Measurements from ENCODE around the gene PCMT1. TPM values are rescaled to one million over a fixed set of nuclear protein-coding genes. Genes with fewer than 3 reads are reported as not detected.
A peak's percentile ranks its signal among the peaks of the same experiment; 100 is the strongest.
"Not testable (repeated sequence)": the region's sequence is repeated elsewhere in the genome, so short reads cannot be mapped to it uniquely, and the experiment has no call there.

Gene PCMT1
- total RNA-seq, 2 donors from 2014 or later, result 67.9 to 68.5 TPM

GRCh38 chr6:149843051-149843633 lies 93.6 kb downstream of the PCMT1 start:
- Mint-ChIP-seq H3K27me3 (peaks cover 5 to 15% of the 10 kb centered on the region in 2 donors), H3K4me1 (ENCODE audit: low read depth in 2 of 2) (no peaks in the 10 kb centered on the region), H3K27ac (no peak overlapping the region), H3K9me3 (no peaks in the 10 kb centered on the region), H3K36me3 (no peaks in the 10 kb centered on the region), H3K4me3 (no peak overlapping the region)
- DNase-seq (ENCODE audit: low spot score), result no peak
- ATAC-seq, result peak in 1 of 2 donors; percentile 33

DNA sequence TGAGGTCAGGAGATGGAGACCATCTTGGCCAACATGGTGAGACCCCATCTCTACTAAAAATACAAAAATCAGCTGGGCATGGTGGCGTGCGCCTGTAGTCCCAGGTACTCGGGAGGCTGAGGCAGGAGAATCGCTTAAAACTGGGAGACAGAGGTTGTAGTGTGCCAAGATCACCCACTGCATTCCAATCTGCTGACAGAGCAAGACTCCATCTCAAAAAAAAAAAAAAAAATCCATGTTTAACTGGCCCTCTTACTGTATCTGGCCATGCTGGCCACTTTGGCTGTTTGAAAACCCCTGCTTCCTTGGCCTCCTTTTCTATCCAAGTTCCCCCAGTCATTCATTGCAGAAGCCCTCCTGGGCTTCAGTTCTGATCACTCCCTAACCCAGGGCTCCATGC lies 94.5 kb downstream of the PCMT1 start:
- H3K4me3 Mint-ChIP-seq; H3K27ac Mint-ChIP-seq; H3K4me1 Mint-ChIP-seq (ENCODE audit: low read depth in 2 of 2); H3K9me3 Mint-ChIP-seq; H3K36me3 Mint-ChIP-seq; ATAC-seq; DNase-seq (ENCODE audit: low spot score): not testable (repeated sequence)
- peaks cover 5 to 17% of the 10 kb centered on the region in 2 donors for H3K27me3 Mint-ChIP-seq

DNA sequence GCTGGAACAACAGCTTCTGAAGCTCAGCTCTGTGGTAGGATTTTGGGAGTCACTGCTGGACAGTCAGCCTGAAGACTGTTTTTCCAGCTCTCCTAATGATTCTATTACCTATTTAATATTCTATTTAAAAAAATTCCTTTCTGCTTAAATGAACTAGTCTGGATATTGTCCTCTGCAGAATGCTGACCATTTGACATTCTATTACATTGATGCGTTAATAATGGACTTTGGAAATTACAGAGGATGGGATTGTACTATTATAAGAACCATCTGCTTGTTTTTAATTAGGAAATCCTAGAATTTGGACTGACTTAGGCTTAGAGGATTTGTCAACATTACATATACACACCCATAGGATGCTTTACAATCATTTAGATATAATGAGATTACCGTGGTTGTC lies 94.9 kb downstream of the PCMT1 start:
- Mint-ChIP-seq H3K4me3 (no peak overlapping the region), H3K4me1 (ENCODE audit: low read depth in 2 of 2) (no peaks in the 10 kb centered on the region), H3K27me3 (peaks cover 5 to 15% of the 10 kb centered on the region in 2 donors), H3K36me3 (no peaks in the 10 kb centered on the region), H3K9me3 (no peaks in the 10 kb centered on the region), H3K27ac (no peak overlapping the region)
- DNase-seq (ENCODE audit: low spot score), result no peak
- no peak for ATAC-seq

DNA sequence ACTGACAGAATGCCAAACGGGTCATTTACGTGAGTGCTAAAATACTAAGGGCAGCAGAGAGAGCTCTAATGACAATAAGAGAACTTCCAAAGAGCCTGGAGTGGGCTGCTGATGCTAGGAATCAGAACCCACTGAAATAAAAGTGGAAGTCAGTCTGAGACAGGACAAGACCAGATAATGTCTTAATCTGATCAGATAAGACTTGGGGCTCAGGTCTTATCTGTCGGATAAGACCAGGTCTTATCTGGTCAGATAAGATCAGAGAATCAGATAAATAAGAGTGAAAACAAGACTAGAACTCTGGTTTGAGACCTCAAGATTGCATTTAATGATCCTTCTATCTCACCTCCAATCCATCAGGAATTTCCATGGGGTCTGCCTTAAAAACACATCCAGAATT lies 96.0 kb downstream of the PCMT1 start:
- Mint-ChIP-seq H3K27ac (no peak overlapping the region), H3K4me3 (no peak overlapping the region), H3K36me3 (no peaks in the 10 kb centered on the region), H3K4me1 (ENCODE audit: low read depth in 2 of 2) (no peaks in the 10 kb centered on the region), H3K27me3 (peaks cover 5 to 20% of the 10 kb centered on the region in 2 donors), H3K9me3 (no peaks in the 10 kb centered on the region)
- DNase-seq (ENCODE audit: low spot score) (no peak), ATAC-seq (no peak)

DNA sequence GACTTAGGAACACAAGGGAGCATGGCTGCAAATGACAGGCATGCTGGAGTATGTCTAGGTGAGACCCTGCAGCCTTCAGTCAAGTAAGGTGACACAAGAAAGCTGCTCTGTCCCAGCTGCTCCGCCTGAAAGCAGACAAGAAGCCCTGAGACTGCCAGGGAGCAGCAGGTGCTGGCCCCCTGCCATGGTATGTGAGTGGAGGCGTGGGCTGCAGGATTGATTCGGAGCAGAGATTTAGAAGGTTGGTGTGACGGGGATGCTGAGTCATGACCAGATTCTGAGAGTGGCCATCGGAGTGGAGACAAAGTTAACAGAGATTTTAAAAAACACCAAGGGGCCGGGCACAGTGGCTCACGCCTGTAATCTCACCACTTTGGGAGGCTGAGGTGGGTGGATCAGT lies 96.8 kb downstream of the PCMT1 start:
- DNase-seq (ENCODE audit: low spot score), result no peak

DNA sequence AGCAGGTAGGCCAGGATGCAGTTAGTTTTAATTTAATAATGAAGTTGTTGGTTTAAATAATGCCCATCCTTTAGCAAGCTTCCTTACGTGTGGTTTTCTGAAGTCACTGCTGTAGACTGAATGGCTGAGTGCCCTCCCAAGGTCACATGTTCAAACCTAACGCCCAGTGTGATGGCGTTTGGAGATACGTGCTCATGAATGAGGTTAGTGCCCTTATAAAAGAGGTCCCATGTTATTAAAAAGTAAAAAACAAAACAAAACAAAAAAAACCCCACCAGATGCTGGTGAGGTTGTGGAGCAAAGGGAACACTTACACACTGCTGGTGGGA lies 98.4 kb downstream of the PCMT1 start:
- Mint-ChIP-seq H3K27me3 (peaks cover 8 to 27% of the 10 kb centered on the region in 2 donors), H3K9me3 (no peaks in the 10 kb centered on the region), H3K4me3 (no peak overlapping the region), H3K36me3 (no peaks in the 10 kb centered on the region), H3K27ac (no peak overlapping the region), H3K4me1 (ENCODE audit: low read depth in 2 of 2) (peaks cover 11 to 13% of the 10 kb centered on the region in 2 donors)
- DNase-seq (ENCODE audit: low spot score), result no peak
- ATAC-seq, result no peak

More for the DNA sequence above, 96.8 kb downstream of the PCMT1 start:
- ATAC-seq, result no peak
- Mint-ChIP-seq H3K27me3 (peaks cover 11 to 26% of the 10 kb centered on the region in 2 donors), H3K9me3 (no peaks in the 10 kb centered on the region), H3K4me3 (no peak overlapping the region), H3K4me1 (ENCODE audit: low read depth in 2 of 2) (no peaks in the 10 kb centered on the region), H3K36me3 (no peaks in the 10 kb centered on the region), H3K27ac (no peak overlapping the region)

GRCh38 chr6:149848343-149848742 lies 98.8 kb downstream of the PCMT1 start:
- ATAC-seq; H3K36me3 Mint-ChIP-seq; H3K9me3 Mint-ChIP-seq; H3K27ac Mint-ChIP-seq; H3K4me3 Mint-ChIP-seq; DNase-seq (ENCODE audit: low spot score): not testable (repeated sequence)
- peaks cover 8 to 27% of the 10 kb centered on the region in 2 donors for H3K27me3 Mint-ChIP-seq
- H3K4me1 Mint-ChIP-seq (ENCODE audit: low read depth in 2 of 2), result peaks cover 13 to 17% of the 10 kb centered on the region in 2 donors

DNA sequence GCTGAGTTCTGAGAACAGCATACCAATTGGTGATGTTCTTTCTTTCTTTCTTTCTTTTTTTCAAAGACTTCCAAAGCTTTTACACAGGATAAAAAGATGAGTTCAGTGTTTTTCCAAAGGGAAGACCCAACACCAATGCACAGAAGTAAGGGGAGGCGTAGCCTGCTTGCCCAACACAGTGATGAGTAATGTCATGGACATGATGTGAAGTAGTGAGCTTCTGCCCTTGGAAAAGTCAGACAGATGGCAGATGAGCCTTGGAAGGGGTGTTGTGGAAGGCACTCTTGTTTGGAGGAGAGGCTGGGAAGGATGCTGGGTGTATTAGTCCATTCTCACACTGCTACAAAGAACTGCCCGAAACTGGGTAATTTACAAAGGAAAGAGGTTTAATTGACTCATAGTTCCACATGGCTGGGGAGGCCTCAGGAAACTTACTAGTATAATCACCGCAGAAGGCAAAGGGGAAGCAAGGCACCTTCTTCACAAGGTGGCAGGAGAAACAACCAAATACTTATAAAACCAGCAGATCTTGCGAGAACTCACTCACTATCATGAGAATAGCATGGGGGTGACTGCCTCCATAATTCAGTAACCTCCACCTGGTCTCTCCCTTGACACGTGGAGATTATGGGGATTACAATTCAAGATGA lies 102.0 kb downstream of the PCMT1 start:
- no peak for DNase-seq (ENCODE audit: low spot score)
- no peak for ATAC-seq
- Mint-ChIP-seq H3K4me1 (ENCODE audit: low read depth in 2 of 2) (peaks cover 17% of the 10 kb centered on the region in 2 donors), H3K4me3 (no peak overlapping the region), H3K9me3 (no peaks in the 10 kb centered on the region), H3K27me3 (peaks cover 17 to 31% of the 10 kb centered on the region in 2 donors), H3K27ac (no peak overlapping the region), H3K36me3 (no peaks in the 10 kb centered on the region)

DNA sequence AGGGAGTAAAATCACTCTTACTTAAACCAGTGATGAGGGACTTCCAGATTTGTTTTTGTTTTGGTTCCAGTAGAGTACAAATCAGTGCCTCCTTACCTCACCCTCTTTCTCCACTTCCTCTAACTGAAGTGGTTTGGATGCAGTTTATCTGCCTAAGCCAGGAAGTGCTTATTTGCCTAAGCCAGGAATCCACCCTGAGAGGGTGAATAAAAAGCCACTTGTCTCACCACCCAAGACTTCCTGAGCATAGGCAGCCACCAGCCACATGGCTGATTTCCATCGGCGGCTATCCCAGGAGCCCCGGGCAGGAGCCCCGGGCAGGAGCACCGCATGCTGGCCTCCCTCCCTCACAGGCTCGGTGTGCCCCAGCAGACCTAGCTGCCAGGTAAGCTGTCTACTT lies 102.6 kb downstream of the PCMT1 start:
- H3K27ac Mint-ChIP-seq, result no peak overlapping the region

DNA sequence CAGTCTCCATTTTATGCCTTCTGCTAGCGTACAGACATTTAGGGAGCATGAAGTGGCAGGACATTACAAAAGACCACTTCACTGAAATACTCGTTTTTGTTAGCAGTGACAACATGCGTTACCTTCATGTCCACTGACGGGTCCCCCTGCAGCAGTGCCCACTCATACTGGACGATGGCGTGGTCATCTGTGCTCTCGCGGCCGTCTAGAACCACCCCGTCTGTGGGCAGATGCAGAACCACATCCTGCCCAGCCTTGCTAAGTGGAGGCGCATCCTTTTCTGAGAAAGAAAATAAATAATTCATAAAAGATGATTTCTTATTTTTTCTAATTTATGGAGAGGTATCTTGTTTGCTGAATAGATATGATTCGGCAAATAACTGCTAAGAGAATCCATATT lies 103.3 kb downstream of the PCMT1 start:
- Mint-ChIP-seq H3K9me3 (no peaks in the 10 kb centered on the region), H3K27me3 (peaks cover 17 to 32% of the 10 kb centered on the region in 2 donors), H3K4me3 (peak overlapping the region; percentile 27), H3K36me3 (no peaks in the 10 kb centered on the region), H3K27ac (no peak overlapping the region), H3K4me1 (ENCODE audit: low read depth in 2 of 2) (peaks cover 17% of the 10 kb centered on the region in 2 donors)
- ATAC-seq (peak; percentile 77 to 87), DNase-seq (ENCODE audit: low spot score) (no peak)

More for the DNA sequence above, 102.6 kb downstream of the PCMT1 start:
- Mint-ChIP-seq H3K9me3 (no peaks in the 10 kb centered on the region), H3K36me3 (no peaks in the 10 kb centered on the region), H3K4me3 (peak overlapping the region; percentile 27), H3K27me3 (peaks cover 17 to 32% of the 10 kb centered on the region in 2 donors), H3K4me1 (ENCODE audit: low read depth in 2 of 2) (peaks cover 17% of the 10 kb centered on the region in 2 donors)
- ATAC-seq, result peak; percentile 50 to 76
- DNase-seq (ENCODE audit: low spot score), result no peak

- not testable (repeated sequence) for H3K9me3 Mint-ChIP-seq; H3K27ac Mint-ChIP-seq; ATAC-seq; DNase-seq (ENCODE audit: low spot score); H3K4me3 Mint-ChIP-seq; H3K36me3 Mint-ChIP-seq
- H3K27me3 Mint-ChIP-seq, result peaks cover 22 to 31% of the 10 kb centered on the region in 2 donors
- H3K4me1 Mint-ChIP-seq (ENCODE audit: low read depth in 2 of 2), result peaks cover 17% of the 10 kb centered on the region in 2 donors
Observed at GRCh38 chr6:149854017-149854416, 104.5 kb downstream of the PCMT1 start.

DNA sequence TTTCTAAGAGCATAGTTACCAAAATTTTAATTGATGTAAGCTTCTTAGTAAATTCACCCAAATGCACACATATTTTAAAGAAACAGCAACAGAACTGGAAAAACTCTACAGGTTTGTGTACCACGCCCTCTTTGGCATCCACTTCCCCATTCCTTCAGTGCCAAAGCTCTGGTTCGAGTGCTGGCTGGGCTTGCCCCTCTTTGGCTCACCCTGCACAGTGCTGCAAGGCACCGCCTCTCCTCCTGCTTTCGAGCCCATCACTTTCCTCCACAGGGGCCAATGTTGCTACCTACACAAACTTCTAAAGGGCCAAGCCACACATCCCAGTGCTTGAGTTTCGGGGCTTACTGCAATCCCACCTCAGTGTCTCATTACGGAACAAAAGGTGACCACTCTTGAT lies 105.0 kb downstream of the PCMT1 start:
- Mint-ChIP-seq H3K4me1 (ENCODE audit: low read depth in 2 of 2) (peaks cover 17% of the 10 kb centered on the region in 2 donors), H3K27ac (no peak overlapping the region), H3K27me3 (peaks cover 22 to 31% of the 10 kb centered on the region in 2 donors), H3K9me3 (no peaks in the 10 kb centered on the region), H3K4me3 (no peak overlapping the region), H3K36me3 (no peaks in the 10 kb centered on the region)
- DNase-seq (ENCODE audit: low spot score) (no peak), ATAC-seq (no peak)

- Mint-ChIP-seq H3K27ac (no peak overlapping the region), H3K9me3 (no peaks in the 10 kb centered on the region), H3K4me1 (ENCODE audit: low read depth in 2 of 2) (peaks cover 17% of the 10 kb centered on the region in 2 donors), H3K4me3 (no peak overlapping the region), H3K27me3 (peaks cover 22 to 26% of the 10 kb centered on the region in 2 donors), H3K36me3 (no peaks in the 10 kb centered on the region)
- DNase-seq (ENCODE audit: low spot score) (no peak), ATAC-seq (no peak)
Observed at GRCh38 chr6:149855040-149855654, 105.6 kb downstream of the PCMT1 start.

DNA sequence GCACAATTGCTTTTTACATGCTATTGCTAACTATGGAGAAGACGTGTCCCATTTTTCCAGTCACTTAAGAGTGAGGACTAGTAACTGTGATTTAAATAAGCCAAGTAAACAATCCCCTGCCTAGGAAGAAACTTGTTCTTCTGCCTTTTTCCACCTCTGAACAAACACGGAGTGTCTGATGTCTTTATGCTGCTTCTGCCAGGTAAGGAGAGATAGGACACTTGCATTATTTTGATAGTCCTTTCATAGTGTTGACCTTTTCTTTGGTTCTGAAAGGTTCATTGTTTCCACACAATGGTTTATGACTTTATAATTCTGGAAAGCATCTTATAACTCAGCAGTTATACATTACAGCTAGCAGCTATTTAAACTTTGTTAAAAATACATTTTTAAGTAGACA lies 106.2 kb downstream of the PCMT1 start:
- DNase-seq (ENCODE audit: low spot score) (no peak), ATAC-seq (no peak)
- H3K27me3 Mint-ChIP-seq, result peaks cover 27 to 30% of the 10 kb centered on the region in 2 donors
- no peaks in the 10 kb centered on the region for H3K36me3 Mint-ChIP-seq
- H3K9me3 Mint-ChIP-seq, result no peaks in the 10 kb centered on the region
- H3K4me3 Mint-ChIP-seq, result no peak overlapping the region
- no peak overlapping the region for H3K27ac Mint-ChIP-seq
- H3K4me1 Mint-ChIP-seq (ENCODE audit: low read depth in 2 of 2), result peaks cover 17 to 18% of the 10 kb centered on the region in 2 donors
